ENCODE data around the gene GAL3ST1.

- TF ChIP-seq, protein P1, sequence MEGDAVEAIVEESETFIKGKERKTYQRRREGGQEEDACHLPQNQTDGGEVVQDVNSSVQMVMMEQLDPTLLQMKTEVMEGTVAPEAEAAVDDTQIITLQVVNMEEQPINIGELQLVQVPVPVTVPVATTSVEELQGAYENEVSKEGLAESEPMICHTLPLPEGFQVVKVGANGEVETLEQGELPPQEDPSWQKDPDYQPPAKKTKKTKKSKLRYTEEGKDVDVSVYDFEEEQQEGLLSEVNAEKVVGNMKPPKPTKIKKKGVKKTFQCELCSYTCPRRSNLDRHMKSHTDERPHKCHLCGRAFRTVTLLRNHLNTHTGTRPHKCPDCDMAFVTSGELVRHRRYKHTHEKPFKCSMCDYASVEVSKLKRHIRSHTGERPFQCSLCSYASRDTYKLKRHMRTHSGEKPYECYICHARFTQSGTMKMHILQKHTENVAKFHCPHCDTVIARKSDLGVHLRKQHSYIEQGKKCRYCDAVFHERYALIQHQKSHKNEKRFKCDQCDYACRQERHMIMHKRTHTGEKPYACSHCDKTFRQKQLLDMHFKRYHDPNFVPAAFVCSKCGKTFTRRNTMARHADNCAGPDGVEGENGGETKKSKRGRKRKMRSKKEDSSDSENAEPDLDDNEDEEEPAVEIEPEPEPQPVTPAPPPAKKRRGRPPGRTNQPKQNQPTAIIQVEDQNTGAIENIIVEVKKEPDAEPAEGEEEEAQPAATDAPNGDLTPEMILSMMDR (IDR thresholded peaks at IDR 0.05), result no peak
- no peak for TF ChIP-seq POLR2A (IDR thresholded peaks at IDR 0.05)
Measured at GRCh38 chr22:30564045-30564760, 10.3 kb downstream of the GAL3ST1 start.
